GM20431 (cell line): ENCODE measurements around the gene SH3RF1.

ENCODE experiments used
- in situ Hi-C: fragments of 300-500 bp; cut with MseI, MboI; formaldehyde crosslinking; loops from one replicate; pipeline ENCODE4 v1.15.0; 2020; ENCODE audit warnings: low sequenced_read_pairs; ENCODE audit not compliant: unreplicated experiment

Gene SH3RF1

GRCh38 chr4:169144061-169144600 is 126.6 kb downstream of the SH3RF1 start:
- in situ Hi-C loops: no loop called here

DNA sequence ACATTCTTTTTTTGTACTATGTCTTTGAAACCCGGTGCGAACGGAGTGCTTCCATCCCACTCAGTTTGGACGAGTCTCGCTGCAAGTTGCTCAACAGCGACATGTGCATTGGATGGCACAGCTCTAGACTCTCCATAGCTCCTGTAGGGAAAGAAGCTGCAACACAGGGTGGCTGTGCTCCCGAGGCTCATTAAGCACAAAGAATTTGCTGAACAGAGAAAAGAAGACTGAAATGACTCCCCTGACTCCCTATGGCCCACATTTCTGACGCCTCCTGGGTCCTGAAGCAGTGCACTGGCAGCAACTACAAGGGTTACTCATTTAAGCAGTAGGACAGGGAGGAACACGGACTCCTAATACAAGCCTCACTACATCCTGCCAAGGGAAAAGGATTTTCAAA is 127.4 kb downstream of the SH3RF1 start:
- in situ Hi-C loops: no loop called here

DNA sequence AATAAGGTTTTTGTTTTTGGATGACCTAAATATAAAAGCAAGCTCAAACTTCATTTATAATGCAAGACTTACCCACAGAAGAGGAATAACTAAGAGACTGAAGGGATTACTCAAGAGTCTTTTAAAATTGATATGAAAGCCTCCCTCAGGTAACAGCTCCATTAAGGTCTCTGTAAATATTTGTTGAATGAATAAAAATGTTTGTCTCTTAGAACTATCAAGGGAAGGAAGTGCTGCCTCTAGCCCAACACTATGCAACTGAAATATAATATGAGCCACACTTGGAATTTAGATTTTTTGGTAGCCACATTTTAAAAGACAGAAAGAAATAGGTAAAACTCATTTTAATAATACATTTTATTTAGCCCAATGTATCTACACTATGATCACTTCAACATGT is 127.8 kb downstream of the SH3RF1 start:
- in situ Hi-C loops: no loop called here

GRCh38 chr4:169142391-169142790 is 128.4 kb downstream of the SH3RF1 start:
- in situ Hi-C loops: no loop called here

GRCh38 chr4:169139021-169139420 is 131.7 kb downstream of the SH3RF1 start:
- in situ Hi-C loops: no loop called here

GRCh38 chr4:169137558-169137920 is 133.2 kb downstream of the SH3RF1 start:
- in situ Hi-C loops: no loop called here

DNA sequence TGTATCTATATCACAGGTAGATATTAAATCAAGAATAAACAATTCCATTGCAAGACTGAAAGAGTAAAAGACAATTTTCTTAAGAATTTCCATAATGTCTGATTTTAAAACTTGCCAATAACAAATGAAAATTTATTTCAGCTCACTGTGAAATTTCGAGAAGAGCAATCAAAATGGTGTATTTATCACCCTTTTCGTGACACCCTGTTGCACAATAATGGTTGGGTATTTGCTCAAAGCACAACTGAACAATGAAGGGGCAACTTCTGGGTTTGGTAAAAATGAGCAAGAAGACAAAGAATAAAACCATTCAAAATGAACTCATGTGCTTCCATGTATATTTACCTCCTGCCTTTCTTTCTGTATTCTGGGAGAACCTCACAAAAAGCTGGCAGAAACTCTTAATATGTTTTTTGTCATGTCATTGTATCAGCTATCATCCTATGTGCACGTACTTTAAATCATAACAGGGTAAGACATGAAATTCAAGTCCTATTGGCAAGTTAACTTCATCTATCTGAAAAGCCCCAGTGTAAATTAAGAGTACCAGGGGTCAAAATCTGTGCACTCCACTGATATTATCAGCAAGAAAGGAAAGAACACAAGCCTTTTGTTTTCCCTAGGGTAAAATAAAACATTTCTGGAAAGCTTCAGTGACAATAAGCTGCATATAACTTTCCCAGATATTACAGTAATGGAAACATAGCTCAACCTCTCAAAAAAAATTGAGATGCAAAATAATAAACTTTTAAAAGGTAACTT is 133.8 kb downstream of the SH3RF1 start:
- in situ Hi-C loops: no loop called here

DNA sequence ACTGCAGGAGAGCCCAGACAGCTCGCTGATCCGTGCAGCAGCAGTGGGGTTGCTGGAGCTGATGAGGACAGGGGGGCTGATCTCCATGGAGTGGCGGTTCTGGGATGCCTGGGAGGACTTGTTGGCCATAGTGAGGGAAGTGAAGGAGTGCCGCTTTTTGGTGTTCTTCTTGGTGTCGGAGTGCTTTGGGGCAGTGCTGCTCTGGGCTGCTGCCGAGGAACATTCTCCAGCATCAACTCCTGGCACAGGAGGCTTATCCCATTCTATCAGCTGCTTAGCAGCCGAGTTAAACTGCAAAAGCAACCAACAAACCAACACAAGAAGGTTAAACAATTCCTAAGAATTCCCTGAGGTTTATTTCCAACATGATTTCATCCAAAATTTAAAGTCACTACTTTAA is 134.4 kb downstream of the SH3RF1 start:
- in situ Hi-C loops: no loop called here

GRCh38 chr4:169135776-169136175 is 135.0 kb downstream of the SH3RF1 start:
- in situ Hi-C loops: no loop called here

DNA sequence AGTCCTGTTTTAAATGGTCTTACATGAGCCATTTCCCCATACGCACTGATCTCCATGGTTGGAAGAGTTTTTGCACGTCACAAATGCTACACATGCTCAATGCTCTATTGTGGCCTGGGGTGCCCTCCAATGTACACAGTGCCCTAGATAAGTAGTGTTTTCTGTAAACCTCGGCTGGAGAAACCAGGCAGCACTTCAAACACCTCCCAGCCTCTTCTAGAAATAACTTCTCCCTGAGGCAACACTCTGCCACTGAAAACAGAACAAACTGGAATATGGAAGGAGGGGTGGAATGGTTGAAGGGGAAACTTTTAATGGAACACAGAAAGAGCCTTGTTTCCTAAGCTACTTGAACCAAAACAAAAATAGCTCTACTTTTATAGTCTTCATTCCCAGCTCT is 136.8 kb downstream of the SH3RF1 start:
- in situ Hi-C loops: no loop called here

- in situ Hi-C loops: no loop called here
Measured at GRCh38 chr4:169132561-169133305, 138.0 kb downstream of the SH3RF1 start.

DNA sequence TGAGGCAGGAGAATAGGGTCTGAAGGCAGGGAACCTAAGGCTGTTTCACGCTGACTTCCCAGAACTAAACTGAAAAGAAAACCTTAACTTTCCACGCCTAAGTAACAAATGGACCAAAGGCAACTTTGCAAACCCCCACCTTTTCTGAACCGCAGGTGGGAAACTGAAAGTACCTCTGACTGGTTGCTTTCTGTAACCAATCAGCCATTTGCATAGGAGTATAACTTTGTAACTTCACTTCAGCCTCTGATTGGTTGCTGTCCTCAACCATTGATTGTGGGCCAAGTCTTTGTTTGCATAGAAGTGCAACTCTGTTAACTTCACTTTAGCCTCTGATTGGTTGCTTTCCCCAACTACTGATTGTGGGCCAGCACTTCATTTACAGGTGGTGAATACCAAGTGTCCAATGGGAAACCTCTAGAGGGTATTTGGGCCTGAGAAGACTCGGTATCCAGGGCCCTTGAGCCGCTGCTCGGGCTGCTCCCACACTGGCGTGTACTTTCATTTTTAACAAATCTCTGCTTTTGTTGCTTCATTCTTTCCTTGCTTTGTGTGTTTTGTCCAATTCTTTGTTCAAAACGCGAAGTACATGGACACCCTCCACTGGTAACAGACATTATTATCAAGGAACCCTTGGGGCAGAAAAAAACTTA is 139.1 kb downstream of the SH3RF1 start:
- in situ Hi-C loops: no loop called here

GRCh38 chr4:169128902-169129301 is 141.9 kb downstream of the SH3RF1 start:
- in situ Hi-C loops: no loop called here

GRCh38 chr4:169127314-169127713 is 143.4 kb downstream of the SH3RF1 start:
- in situ Hi-C loops: no loop called here

DNA sequence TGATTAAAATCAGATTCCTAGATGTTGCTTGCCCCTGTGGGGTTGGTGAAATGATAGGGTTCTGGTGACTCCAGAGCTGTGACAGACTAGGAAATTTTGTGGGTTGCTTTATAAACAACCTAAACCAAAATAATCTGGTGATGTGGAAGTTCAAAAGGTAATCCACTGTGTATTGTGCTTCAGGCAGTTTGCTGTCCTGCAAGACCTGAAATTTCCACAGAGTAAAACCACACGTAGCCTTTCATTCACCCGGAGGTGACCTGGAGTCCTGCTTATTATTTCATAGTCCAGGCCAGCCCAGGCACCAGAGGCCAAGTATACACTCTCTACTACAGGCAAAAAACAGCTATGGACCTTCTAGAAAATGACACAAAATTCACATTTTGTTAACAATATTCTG is 146.1 kb downstream of the SH3RF1 start:
- in situ Hi-C loops: no loop called here

DNA sequence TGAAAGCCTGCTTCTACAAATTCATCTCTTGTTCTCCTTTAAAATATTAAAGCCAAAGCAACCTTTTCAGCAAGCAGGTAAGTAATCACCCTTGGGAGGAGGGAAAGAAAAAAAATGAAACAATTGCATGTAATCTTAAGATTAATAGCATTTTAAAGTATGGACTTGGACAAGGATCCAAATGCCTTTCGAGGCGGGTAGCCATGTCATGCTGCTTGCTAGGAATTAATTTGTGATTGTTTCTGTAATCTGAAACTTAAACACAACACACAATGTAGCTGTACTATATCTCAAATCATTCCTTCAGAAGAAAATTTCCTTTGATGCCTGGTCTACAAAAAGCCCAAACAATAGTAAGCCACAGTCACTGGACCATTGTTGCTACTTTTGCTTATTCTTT is 148.3 kb downstream of the SH3RF1 start:
- in situ Hi-C loops: no loop called here

GRCh38 chr4:169121861-169122382 is 148.8 kb downstream of the SH3RF1 start:
- in situ Hi-C loops: no loop called here

DNA sequence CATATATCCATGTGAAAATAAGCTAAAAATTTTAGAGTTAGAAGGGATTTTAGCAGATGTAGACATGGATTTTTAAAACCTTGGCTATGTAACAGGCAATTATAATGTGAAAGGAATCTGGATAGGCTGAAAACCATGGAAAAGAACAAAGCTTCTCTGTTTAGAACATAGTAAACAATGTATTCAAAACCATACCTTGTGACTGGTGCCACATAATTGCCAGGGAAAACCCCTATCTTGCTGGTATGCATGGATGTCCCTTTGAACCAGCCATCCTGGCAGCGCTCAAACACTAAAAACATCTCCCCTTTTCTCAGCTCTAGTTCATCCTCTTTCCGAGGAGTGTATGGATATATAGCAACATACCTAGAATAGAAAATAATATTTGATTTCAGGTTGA is 150.1 kb downstream of the SH3RF1 start:
- in situ Hi-C loops: no loop called here

DNA sequence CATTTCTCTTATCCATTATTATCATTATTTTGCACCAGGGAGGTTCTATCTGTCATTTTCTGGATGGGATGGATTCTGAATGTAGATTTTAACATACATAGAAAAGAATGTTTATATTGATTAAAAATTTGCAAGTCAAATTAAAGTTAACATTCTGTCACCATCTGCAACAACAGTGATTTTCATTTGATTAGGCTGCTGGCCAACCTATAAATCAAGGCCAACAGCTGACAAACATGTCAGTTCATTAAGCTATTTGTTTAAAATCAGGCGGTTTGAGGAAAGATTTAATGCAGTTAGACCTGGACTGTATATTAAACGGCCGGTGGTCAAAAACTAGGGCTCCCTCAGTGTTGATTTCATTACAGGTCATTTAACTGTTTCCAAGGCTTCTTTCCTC is 151.2 kb downstream of the SH3RF1 start:
- in situ Hi-C loops: no loop called here

DNA sequence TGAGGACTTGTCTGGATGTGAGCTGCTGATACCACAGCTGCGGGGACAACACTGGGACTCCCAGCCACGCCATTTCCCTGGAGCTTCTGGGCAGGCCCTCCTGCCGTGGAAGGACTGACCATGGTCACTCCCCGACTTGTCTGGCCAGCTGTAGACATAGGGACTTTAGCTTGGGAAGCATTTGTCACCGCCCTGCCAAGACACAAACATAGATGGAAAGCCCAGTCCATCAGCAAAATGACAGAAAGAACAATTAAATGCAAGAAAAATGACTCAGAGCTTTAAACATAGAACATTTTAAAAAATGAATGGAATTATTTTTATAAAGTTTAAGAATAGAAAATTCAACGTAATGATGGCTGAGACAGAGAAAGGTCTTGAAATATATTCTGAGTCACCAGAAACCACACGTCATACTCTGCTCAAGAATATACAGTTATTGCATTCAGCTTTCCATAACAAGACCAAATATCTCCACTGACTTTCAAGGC is 153.1 kb downstream of the SH3RF1 start:
- in situ Hi-C loops: no loop called here
